ENCODE measurements around the gene FRAT1. TPM values are rescaled to one million over a fixed set of nuclear protein-coding genes. Genes with fewer than 3 reads are reported as not detected.

FRAT1 gene
- total RNA-seq, 6 experiments from 2014 or later: 3.5 to 8.5 (median 7.4) TPM

DNA sequence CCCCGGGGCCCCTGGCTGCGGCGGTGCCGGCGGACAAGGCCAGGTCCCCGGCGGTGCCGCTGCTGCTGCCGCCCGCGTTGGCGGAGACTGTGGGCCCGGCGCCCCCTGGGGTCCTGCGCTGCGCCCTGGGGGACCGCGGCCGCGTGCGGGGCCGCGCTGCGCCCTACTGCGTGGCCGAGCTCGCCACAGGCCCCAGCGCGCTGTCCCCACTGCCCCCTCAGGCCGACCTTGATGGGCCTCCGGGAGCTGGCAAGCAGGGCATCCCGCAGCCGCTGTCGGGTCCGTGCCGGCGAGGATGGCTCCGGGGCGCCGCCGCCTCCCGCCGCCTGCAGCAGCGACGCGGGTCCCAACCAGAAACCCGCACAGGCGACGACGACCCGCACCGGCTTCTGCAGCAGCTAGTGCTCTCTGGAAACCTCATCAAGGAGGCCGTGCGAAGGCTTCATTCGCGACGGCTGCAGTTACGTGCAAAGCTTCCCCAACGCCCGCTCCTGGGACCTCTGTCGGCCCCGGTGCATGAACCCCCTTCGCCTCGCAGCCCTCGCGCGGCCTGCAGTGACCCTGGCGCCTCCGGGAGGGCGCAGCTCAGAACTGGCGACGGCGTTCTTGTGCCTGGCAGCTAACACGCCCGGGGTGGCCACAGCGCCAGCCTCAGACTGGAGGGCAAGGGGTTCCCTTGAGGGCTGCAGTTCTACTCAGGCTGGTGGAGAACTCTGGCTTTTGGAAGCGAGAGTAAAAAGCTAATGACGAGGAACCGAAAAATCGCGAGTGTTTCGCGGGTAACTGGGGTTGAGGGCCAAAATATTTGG, 804 bp downstream of the FRAT1 start:
- H3K27me3 ChIP-seq: no peaks in the 10 kb centered on the region
- ATAC-seq (peak; percentile 49 to 70 (median 66)), DNase-seq (peak; percentile 80 to 87 (median 84))
- WGBS (ENCODE audit: insufficient coverage, low coverage, low lambda C conversion rate, missing lambda C conversion rate): 1% methylated on average over 29 of the region's 83 CpGs
- no peaks in the 10 kb centered on the region for H3K9me3 ChIP-seq
- intact Hi-C loops (cut with DNase I): loop anchor here in 1 of 2 donors (10.0 kb wide), 1 partner anchor 45 kb away; no protein-coding TSS in a partner anchor
- H3K36me3 ChIP-seq: no peaks in the 10 kb centered on the region
- peak overlapping the region; percentile 99 to 100 (median 100) for H3K27ac ChIP-seq
- peak overlapping the region; percentile 70 to 77 (median 72) for H3K4me3 ChIP-seq
- TF ChIP-seq POLR2A (IDR thresholded peaks at IDR 0.05): peak; percentile 63
- TF ChIP-seq, protein P1, sequence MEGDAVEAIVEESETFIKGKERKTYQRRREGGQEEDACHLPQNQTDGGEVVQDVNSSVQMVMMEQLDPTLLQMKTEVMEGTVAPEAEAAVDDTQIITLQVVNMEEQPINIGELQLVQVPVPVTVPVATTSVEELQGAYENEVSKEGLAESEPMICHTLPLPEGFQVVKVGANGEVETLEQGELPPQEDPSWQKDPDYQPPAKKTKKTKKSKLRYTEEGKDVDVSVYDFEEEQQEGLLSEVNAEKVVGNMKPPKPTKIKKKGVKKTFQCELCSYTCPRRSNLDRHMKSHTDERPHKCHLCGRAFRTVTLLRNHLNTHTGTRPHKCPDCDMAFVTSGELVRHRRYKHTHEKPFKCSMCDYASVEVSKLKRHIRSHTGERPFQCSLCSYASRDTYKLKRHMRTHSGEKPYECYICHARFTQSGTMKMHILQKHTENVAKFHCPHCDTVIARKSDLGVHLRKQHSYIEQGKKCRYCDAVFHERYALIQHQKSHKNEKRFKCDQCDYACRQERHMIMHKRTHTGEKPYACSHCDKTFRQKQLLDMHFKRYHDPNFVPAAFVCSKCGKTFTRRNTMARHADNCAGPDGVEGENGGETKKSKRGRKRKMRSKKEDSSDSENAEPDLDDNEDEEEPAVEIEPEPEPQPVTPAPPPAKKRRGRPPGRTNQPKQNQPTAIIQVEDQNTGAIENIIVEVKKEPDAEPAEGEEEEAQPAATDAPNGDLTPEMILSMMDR (IDR thresholded peaks at IDR 0.05): peak in 2 of 4 donors; percentile 13 to 15
- H3K4me1 ChIP-seq: peaks cover 0 to 18% (median 3%) of the 10 kb centered on the region in 4 donors

GRCh38 chr10:97320480-97321031, 1.5 kb downstream of the FRAT1 start:
- WGBS (ENCODE audit: insufficient coverage, low coverage, low lambda C conversion rate, missing lambda C conversion rate): under 1% methylated on average over 18 of the region's 24 CpGs
- intact Hi-C loops (cut with DNase I): loop anchor here in 1 of 2 donors (10.0 kb wide), 1 partner anchor 46 kb away; no protein-coding TSS in a partner anchor
- Histone ChIP-seq H3K27me3 (no peaks in the 10 kb centered on the region), H3K36me3 (no peaks in the 10 kb centered on the region), H3K4me3 (peak overlapping the region; percentile 70 to 77 (median 72)), H3K9me3 (no peaks in the 10 kb centered on the region), H3K27ac (peak overlapping the region; percentile 99 to 100 (median 100)), H3K4me1 (peaks cover 0 to 18% (median 3%) of the 10 kb centered on the region in 4 donors)
- peak; percentile 2 for TF ChIP-seq POLR2A (IDR thresholded peaks at IDR 0.05)
- TF ChIP-seq, protein P1 (IDR thresholded peaks at IDR 0.05): no peak
- DNase-seq (peak; percentile 45 to 69 (median 63)), ATAC-seq (peak; percentile 7 to 16 (median 14))

DNA sequence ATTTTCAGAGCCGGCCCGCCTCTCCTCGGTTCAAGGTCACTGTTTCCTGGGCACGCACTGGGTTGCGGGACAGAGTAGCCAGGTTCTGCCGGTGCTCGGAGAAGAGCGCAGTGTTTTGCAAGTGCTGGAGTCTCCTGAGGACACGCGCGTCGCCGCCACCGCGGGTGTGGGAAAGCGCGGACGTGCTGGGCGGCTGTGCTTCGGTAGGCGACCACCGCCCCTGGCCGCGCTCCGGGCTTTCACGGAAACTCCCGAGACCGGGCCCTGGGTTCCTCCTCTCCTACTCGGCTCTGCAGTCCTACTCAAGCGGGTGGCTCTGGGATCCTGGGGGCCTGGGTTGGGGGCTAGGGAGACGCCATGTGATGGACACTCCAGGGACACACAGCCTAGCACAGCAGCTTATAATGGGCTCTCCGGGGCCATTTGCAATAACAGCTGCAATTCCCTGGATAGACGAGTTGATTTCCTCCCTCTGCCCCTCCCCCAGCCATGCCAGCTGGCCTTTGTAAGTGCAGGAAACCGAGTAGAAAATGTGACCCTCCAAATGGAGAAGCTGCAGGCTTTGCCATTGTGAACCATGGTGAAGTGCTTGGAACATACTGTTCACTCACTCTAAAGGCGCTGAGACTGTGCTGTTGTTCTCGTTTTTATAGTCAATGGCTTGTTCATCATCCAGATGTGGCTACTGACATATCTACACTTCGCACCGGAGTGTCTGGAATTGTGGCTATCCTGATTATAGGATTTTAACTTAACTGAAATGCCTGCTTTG, 2.1 kb downstream of the FRAT1 start:
- peaks cover 0 to 18% (median 3%) of the 10 kb centered on the region in 4 donors for H3K4me1 ChIP-seq
- H3K36me3 ChIP-seq: no peaks in the 10 kb centered on the region
- ATAC-seq (peak; percentile 20 to 57 (median 42)), DNase-seq (peak; percentile 54 to 79 (median 77))
- H3K4me3 ChIP-seq: peak overlapping the region; percentile 70 to 77 (median 72)
- H3K27me3 ChIP-seq: no peaks in the 10 kb centered on the region
- no peaks in the 10 kb centered on the region for H3K9me3 ChIP-seq
- H3K27ac ChIP-seq: peak overlapping the region; percentile 99 to 100 (median 100)
- intact Hi-C loops (cut with DNase I): loop anchor here in 1 of 2 donors (10.0 kb wide), 1 partner anchor 46 kb away; no protein-coding TSS in a partner anchor
- TF ChIP-seq POLR2A (IDR thresholded peaks at IDR 0.05): peak; percentile 14
- TF ChIP-seq, protein P1 (IDR thresholded peaks at IDR 0.05): no peak
- 23% methylated on average over 5 of the region's 38 CpGs for WGBS (ENCODE audit: insufficient coverage, low coverage, low lambda C conversion rate, missing lambda C conversion rate)

DNA sequence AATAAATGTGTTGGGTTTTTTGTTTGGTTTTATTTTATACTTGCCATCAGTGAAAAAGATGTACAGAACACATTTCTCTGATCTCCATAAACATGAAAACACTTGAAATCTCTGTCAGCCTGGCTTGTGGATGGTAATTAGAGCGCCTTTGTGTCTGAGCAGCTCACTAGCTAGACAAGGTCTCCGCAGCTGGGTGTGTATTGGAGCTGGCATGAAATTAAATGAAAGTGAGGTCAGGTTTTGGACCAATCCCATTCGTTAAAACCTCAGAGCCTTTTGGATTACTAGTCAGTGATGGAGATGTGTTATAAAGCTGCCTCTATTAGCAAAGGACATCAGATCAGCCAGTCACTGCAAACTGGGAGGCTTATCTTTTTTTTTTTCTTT, 2.7 kb downstream of the FRAT1 start:
- WGBS (ENCODE audit: insufficient coverage, low coverage, low lambda C conversion rate, missing lambda C conversion rate): 30% methylated on average over 3 of the region's 3 CpGs
- DNase-seq (no peak), ATAC-seq (peak in 1 of 4 donors; percentile 8)
- intact Hi-C loops (cut with DNase I): loop anchor here in 1 of 2 donors (10.0 kb wide), 1 partner anchor 47 kb away; no protein-coding TSS in a partner anchor
- peak; percentile 34 for TF ChIP-seq POLR2A (IDR thresholded peaks at IDR 0.05)
- TF ChIP-seq, protein P1 (IDR thresholded peaks at IDR 0.05): no peak
- H3K4me3 ChIP-seq: peak overlapping the region in 2 of 3 donors; percentile 72 to 77
- no peaks in the 10 kb centered on the region for H3K27me3 ChIP-seq
- peak overlapping the region; percentile 99 to 100 (median 100) for H3K27ac ChIP-seq
- peaks cover 0 to 21% (median 4%) of the 10 kb centered on the region in 4 donors for H3K4me1 ChIP-seq
- H3K9me3 ChIP-seq: no peaks in the 10 kb centered on the region
- H3K36me3 ChIP-seq: no peaks in the 10 kb centered on the region
